GM21423 (cell line): ENCODE measurements around the gene SMG6.

Experiments
- ATAC-seq: cut with Tn5 transposase; IDR thresholded peaks from one replicate; pipeline ENCODE4 v1.9.1; 2021; ENCODE audit warnings: mild to moderate bottlenecking, moderate library complexity; ENCODE audit not compliant: unreplicated experiment

SMG6 gene

DNA sequence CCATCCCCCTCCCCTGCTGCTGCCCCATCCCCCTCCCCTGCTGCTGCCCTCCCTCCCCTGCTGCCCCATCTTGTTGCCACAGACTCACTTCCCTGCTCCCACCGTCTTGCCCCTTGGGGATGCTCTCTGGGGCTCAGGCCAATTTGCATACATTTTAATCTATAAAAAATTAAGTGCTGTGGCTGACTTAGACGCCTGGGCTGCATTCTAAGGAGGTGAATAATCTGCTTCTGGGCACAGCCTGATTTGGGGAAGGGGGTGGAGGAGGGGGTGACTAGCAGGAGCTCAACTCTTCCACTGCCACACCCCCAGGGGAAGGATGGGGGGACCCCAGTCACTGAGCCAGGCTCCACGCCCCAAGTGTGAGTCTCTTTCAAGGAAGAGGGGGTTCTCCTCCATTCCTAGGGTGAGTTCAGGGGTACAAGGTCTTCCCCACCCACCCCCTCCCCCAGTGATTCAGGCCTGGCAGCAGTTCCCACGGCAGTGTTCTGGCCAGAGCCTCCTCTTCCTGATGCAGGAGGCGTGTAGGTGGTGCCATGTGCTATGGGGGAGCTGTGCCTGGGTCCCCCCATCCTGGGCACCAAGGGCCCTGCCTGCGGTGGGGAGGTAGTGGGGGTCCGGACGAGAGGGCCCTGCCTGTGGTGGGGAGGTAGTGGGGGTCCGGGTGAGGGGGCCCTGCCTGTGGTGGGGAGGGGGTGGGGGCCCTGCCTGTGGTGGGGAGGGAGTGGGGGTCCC lies 268.6 kb downstream of the SMG6 start:
- no peak for ATAC-seq

GRCh38 chr17:2034157-2034556 lies 269.4 kb downstream of the SMG6 start:
- ATAC-seq: no peak

- ATAC-seq: no peak
These were observed 270.4 kb downstream of the SMG6 start for GRCh38 chr17:2033153-2033552.

DNA sequence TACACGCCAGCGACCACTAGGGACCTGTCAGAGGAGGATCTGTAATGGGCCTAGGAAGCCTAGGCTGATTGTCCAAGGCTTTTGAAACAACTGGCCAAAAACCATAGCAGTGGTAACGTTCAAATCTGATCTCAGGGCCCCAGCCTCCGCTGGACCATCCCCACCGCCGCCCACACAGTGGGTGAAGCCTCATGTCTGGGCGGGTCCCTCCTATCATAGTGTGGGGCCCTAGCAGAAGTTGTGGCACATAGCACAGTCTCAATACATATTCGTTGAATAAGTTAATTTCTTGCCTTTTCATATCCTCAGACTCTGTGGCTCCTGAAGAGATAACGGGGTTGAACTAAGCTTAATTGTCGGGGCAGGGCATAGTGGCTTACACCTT lies 272.8 kb downstream of the SMG6 start:
- ATAC-seq: peak; percentile 4

- ATAC-seq: peak; percentile 67
These were observed 273.4 kb downstream of the SMG6 start, which contains the start of gene DPH1 for GRCh38 chr17:2029911-2030778. Gene DPH1 (plus strand): TSS chr17:2030153. CDS start chr17:2030170, 17 bp downstream.

- no peak for ATAC-seq
These were observed 274.8 kb downstream of the SMG6 start for GRCh38 chr17:2028737-2029136.

- ATAC-seq: no peak
These were observed 275.4 kb downstream of the SMG6 start for GRCh38 chr17:2028234-2028614.

DNA sequence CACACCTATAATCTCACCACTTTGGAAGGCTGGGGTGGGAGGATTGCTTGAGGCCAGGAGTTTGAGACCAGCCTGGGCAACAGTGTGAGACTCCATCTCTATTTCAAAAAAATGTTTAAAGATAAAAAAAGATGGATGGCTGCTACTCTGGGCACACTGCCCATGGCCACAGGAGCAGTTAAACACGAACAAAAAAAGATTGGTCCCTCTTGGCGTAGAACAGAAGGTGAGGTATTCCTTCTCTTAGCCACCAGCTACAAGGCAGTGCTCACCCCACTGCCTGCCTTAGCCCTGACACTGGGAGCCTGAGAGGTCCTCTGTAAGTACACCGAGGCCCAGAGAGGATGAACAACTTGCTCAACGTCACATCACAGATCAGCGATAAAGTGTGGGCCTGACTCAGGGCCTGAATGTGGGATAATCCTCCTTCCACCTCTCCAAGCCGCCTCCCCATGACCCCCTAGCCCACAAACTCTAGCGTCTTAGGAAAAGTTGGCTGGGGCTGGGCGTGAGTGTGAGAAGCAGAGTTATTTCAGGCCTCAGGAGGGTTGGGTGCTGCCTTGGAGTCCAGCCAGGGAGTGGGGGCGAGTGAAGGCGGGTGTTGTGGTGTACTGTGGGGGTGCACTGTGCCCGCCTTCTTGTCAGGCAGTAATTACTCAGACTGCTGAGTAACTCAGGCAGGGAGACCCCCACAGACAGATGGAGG lies 275.9 kb downstream of the SMG6 start:
- ATAC-seq: no peak

- no peak for ATAC-seq
These were observed 277.8 kb downstream of the SMG6 start for GRCh38 chr17:2025622-2026309.

DNA sequence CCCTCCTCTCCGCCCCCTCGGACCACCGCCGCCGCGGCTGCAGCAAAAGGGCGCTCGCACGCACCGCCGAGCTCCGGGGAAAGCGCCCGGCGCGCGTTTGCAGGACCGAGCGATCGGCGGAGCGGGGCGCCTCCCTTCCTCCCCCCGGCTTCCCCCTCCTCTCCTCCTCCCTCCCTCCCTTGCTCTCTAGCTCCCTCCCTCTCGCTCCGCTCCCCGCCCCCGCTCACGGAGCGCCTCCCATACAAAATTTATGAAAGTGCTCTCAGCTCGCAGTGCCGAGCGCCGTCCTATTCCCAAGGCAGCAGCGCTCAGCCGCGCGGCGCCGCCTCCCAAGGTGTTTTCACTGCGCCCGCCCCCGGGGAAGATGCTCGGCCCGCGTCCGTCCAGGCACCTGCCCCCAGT lies 278.4 kb downstream of the SMG6 start, which contains the start of gene RTN4RL1:
TSS of gene RTN4RL1 (minus strand) at position 115 of the 402 bp plus-strand sequence. CDS start 469 bp downstream, outside the sequence.
- ATAC-seq: no peak

- ATAC-seq: no peak
These were observed 278.9 kb downstream of the SMG6 start for GRCh38 chr17:2024572-2025219.

DNA sequence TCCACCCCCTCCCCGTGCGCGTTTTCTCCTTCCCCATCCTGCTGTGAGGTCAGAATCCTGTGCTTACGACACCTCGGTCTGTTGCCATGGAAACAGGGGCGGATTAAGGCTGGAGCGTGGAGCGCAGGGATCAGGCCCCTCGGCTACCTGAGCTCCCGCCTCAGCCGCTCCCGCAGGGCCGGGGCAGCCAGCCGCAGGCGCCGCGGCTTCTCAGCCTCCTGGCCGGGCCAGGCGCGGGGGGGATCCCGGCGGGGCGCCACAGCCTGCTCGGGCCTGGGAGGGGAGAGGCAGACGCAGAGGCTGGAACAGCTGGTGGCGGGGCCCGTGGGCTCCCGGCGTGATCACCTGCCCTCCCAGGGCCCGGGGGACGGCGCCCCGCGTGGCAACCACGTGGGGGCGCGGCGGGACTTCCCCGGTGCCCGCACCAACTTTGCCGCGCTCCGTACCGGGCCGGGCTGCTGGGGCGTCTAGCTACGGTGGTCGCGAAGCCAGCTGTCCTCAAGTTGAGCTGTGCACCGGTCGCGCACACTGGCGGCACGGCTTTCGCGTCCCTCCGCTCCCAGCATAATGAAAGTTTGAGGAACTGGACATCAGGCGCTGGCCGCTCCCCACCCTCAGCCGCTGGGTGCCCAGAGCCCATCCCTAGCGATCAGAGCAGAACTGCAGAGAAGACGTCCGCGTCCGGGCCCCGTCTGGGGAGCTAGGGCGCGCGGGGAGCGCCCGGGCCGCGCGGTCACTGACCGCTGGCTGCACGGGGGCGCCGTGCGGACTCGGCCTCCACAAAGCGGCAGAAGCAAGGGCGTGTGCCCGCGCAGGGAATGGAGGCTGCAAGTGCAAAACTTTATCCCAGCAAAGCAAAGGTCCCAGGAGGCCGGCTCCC lies 279.7 kb downstream of the SMG6 start:
- no peak for ATAC-seq

- ATAC-seq: no peak
These were observed 280.3 kb downstream of the SMG6 start for GRCh38 chr17:2023256-2023655.

GRCh38 chr17:2022647-2023240 lies 280.8 kb downstream of the SMG6 start:
- ATAC-seq: no peak

DNA sequence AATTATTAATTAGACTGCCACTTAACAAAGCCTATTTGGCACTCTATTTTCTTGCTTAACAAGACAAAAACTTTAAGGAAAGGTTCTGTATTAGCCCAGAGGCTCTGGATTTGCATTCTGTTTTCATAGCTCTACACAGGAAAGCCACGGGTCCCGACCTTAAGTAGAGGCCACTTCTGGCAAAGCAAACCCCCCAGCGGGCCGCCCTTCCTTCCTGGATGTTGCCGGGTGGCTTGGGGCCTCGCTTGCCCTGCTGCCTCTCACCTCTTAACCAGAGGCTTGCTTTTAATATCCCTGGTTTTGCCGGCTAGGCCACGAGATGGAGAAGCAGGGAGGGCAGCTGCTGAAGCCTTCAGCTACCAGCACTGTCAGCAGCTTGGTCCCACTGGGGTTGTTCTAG lies 282.9 kb downstream of the SMG6 start:
- ATAC-seq: no peak

DNA sequence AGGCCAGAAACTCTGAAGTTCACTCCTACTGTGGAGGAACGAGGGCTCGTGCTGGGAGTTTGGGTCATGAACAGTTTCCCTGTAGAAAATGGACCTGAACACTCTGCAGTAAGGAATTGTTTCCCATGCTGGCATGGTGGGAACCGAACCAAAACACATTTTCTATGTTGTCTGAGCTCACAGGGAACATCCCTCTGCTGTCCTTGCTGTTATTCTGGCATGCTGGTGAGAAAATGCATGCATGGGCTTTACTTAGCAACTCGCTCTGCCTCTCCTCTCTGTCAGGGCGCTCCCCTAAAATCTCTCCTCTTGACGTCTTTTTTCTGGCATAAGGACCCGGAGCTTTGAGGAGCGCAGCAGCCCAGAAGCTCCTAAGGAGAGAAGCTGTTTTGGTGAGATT lies 283.9 kb downstream of the SMG6 start:
- ATAC-seq: no peak

- ATAC-seq: no peak
These were observed 284.7 kb downstream of the SMG6 start for GRCh38 chr17:2018716-2019510.

- no peak for ATAC-seq
These were observed 286.2 kb downstream of the SMG6 start for GRCh38 chr17:2017274-2017941.
